Transverse colon (tissue), 4 donors: ENCODE measurements around the gene CCDC201. TPM values are rescaled to one million over a fixed set of nuclear protein-coding genes. Genes with fewer than 3 reads are reported as not detected.

Experiments
- DNase-seq: peaks from one replicate; pipeline ENCODE4 v3.0.0-alpha.2; 2019
- H3K27ac ChIP-seq, 4 donors: fragments of 200-600 bp; sonication (generic); 2 replicates each; pipeline ENCODE4 v1.5.1; 2016 to 2018; ENCODE audit warnings: inconsistent platforms in 4 of 4
- H3K27me3 ChIP-seq: fragments of 200-600 bp; sonication (generic); 2 replicates; pipeline ENCODE4 v1.5.1; 2017; ENCODE audit warnings: inconsistent platforms
- H3K36me3 ChIP-seq, 4 donors: fragments of 200-600 bp; sonication (generic); 2 replicates each; pipeline ENCODE4 v1.5.1; 2017 to 2019; ENCODE audit warnings: inconsistent platforms in 4 of 4
- H3K4me1 ChIP-seq, 4 donors: fragments of 200-600 bp; sonication (generic); 2 replicates each; pipeline ENCODE4 v1.5.1; 2017 to 2020; ENCODE audit warnings: inconsistent platforms in 4 of 4
- H3K4me3 ChIP-seq, 4 donors: fragments of 200-600 bp; sonication (generic); 1 replicate in 1 of 4; 2 replicates in 3 of 4; pipeline versions ENCODE4 v1.5.1 to v1.6.1; 2017 to 2019; ENCODE audit warnings: inconsistent platforms in 4 of 4
- H3K9me3 ChIP-seq, 2 donors: fragments of 200-600 bp; sonication (generic); 2 replicates each; pipeline ENCODE4 v1.5.1; 2017 to 2019; ENCODE audit warnings: inconsistent platforms in 2 of 2
- EP300 ChIP-seq: sonication (generic); formaldehyde crosslinking; IDR thresholded peaks from one replicate; pipeline ENCODE4 v1.6.1; 2017; ENCODE audit warnings: antibody characterized with exemption, low read depth
- POLR2A ChIP-seq: fragments of 450-650 bp; IDR thresholded peaks from one replicate; pipeline ENCODE4 v1.6.1; 2016; ENCODE audit warnings: antibody characterized with exemption, mild to moderate bottlenecking, moderate library complexity
- POLR2AphosphoS5 ChIP-seq, 3 donors: sonication (generic); formaldehyde crosslinking; IDR thresholded peaks; one replicate each; pipeline ENCODE4 v1.6.1; 2016; ENCODE audit warnings: antibody characterized with exemption in 3 of 3
- WGBS, 2 donors: methylation state at CpG; one replicate each; pipeline ENCODE4 v1.1.5; 2018; ENCODE audit warnings: low coverage in 1 of 2; 5-methylcytosine and 5-hydroxymethylcytosine counted together
- in situ Hi-C, 4 donors: fragments of 200-750 bp; cut with MboI; loops; one replicate each; pipeline versions ENCODE4 v1.15.0 to v1.15.1; 2017; ENCODE audit warnings: low sequenced_read_pairs in 3 of 4, low pct_ligation_motif_present in 1 of 4, low pct_unique_long_range_greater_than_20kb in 1 of 4
- intact Hi-C: fragments of 100-400 bp; cut with DNase I; formaldehyde crosslinking; loops from one replicate; pipeline ENCODE4 v1.15.1; 2023; ENCODE audit warnings: low total_unique reads
- total RNA-seq, 4 donors: library from RNA; depleted of rRNA; stranded (reverse); fragments of >200 nt; gene quantifications; one replicate each; pipeline ENCODE4 v1.1.0, GENCODE V29; 2016
- TF ChIP-seq, protein P1 (sequence below), 5 experiments: fragments of 200-600 bp in 3 of 5; fragments of 450-650 bp in 2 of 5; sonication (generic) in 3 of 5; IDR thresholded peaks; 1 replicate in 2 of 5; 2 replicates in 3 of 5; pipeline ENCODE4 v1.5.1; 2016 to 2017; ENCODE audit warnings: antibody characterized with exemption in 5 of 5, inconsistent platforms in 3 of 5, mild to moderate bottlenecking in 2 of 5, moderate library complexity in 1 of 5

CCDC201 gene
- total RNA-seq, 4 donors from 2014 or later, result not detected

DNA sequence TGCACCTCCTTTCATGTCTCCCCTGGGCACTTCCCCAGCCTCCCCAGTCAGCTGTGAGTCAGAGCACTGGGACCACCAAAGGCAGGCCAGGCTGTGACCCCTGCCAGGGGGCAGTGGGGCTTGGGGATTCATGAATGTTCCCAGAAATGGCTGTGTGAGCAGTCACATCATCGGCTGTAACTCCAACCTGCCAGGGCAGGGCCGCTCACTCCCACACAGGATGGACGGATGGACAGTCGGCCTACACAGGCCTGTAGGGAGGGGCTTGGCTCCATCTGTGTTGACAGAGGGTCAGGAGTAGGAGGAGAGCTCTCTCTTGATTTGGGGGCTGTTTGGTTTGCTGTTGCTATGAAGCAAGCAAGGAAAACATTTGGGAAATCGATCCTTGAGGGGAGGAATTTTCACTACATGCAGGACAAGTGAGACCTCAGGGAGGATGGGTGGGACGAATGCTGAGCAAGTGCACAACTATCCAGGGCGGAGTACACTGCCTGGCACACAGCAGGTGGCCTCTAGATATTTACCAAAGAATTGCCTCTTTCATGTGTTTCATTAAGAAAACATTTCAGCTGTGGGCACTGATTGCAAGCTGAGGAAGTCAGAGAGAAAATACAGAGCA, 12.5 kb upstream of the CCDC201 start:
- in situ Hi-C loops, result no loop called here
- no peaks in the 10 kb centered on the region for H3K9me3 ChIP-seq
- peaks cover 41% of the 10 kb centered on the region for H3K27me3 ChIP-seq
- no peaks in the 10 kb centered on the region for H3K36me3 ChIP-seq
- WGBS, 2 donors, result 60 to 65% methylated on average over 2 to 7 of the region's 7 CpGs
- no peak for TF ChIP-seq EP300
- TF ChIP-seq, protein P1, sequence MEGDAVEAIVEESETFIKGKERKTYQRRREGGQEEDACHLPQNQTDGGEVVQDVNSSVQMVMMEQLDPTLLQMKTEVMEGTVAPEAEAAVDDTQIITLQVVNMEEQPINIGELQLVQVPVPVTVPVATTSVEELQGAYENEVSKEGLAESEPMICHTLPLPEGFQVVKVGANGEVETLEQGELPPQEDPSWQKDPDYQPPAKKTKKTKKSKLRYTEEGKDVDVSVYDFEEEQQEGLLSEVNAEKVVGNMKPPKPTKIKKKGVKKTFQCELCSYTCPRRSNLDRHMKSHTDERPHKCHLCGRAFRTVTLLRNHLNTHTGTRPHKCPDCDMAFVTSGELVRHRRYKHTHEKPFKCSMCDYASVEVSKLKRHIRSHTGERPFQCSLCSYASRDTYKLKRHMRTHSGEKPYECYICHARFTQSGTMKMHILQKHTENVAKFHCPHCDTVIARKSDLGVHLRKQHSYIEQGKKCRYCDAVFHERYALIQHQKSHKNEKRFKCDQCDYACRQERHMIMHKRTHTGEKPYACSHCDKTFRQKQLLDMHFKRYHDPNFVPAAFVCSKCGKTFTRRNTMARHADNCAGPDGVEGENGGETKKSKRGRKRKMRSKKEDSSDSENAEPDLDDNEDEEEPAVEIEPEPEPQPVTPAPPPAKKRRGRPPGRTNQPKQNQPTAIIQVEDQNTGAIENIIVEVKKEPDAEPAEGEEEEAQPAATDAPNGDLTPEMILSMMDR (IDR thresholded peaks at IDR 0.05), result no peak
- no peak for TF ChIP-seq POLR2AphosphoS5 (IDR thresholded peaks at IDR 0.05)
- TF ChIP-seq POLR2A, result no peak
- intact Hi-C loops, result no loop called here
- peaks cover 0 to 11% (median 9%) of the 10 kb centered on the region in 4 donors for H3K4me1 ChIP-seq
- no peak overlapping the region for H3K27ac ChIP-seq
- no peak for DNase-seq
- H3K4me3 ChIP-seq, result no peak overlapping the region

DNA sequence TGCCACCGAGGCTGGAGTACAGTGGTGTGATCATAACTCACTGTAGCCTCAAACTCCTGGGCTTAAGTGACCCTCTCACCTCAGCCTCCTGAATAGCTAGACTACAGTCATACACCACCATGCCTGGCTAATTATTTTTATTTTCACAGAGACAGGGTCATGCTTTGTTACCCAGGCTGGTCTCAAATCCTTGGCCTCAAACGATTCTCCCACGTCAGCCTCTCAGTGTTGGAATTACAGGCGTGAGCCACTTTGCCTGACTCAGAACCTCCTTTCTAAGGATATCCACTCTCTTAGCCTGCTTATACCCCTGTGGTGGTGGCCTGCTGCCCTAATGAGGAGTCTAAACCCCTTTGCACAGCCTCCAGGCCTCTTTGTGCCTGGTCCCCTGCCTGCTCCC, 11.3 kb upstream of the CCDC201 start:
- Histone ChIP-seq H3K27me3 (peaks cover 29% of the 10 kb centered on the region), H3K27ac (no peak overlapping the region), H3K4me1 (peaks cover 0 to 11% (median 9%) of the 10 kb centered on the region in 4 donors), H3K4me3 (no peak overlapping the region), H3K9me3 (no peaks in the 10 kb centered on the region), H3K36me3 (no peaks in the 10 kb centered on the region)
- TF ChIP-seq, protein P1 (IDR thresholded peaks at IDR 0.05), result no peak
- TF ChIP-seq EP300 (no peak), POLR2AphosphoS5 (IDR thresholded peaks at IDR 0.05) (no peak), POLR2A (no peak)
- 87 to 100% methylated on average over 1 to 4 of the region's 4 CpGs for WGBS, 2 donors
- DNase-seq, result no peak
- intact Hi-C loops, result no loop called here
- in situ Hi-C loops, result no loop called here

DNA sequence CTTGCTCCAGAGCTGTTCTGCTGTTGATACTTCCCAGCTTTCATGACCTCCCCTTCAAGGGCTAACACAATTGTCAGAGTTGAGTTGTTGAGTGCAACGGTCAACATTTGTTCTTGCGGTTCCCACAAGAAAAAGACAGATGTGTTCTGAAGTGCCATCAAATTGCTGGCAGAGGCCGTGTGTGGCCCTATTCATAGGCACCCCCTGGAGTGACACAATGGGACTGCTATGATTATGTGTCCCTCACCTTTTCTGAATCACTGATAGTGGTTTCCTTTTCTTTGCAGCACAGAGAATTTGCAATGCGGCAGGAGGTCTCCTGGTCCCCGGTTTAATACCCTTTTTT, 9.6 kb upstream of the CCDC201 start:
- in situ Hi-C loops, result no loop called here
- no peak for DNase-seq
- no peaks in the 10 kb centered on the region for H3K9me3 ChIP-seq
- no peaks in the 10 kb centered on the region for H3K36me3 ChIP-seq
- WGBS, 2 donors, result 80 to 84% methylated on average over 3 to 5 of the region's 5 CpGs
- peaks cover 12% of the 10 kb centered on the region for H3K27me3 ChIP-seq
- no peak for TF ChIP-seq EP300
- no peak for TF ChIP-seq POLR2A
- no peak for TF ChIP-seq POLR2AphosphoS5 (IDR thresholded peaks at IDR 0.05)
- TF ChIP-seq, protein P1 (IDR thresholded peaks at IDR 0.05), result no peak
- no peaks in the 10 kb centered on the region for H3K4me1 ChIP-seq
- H3K27ac ChIP-seq, result no peak overlapping the region
- H3K4me3 ChIP-seq, result no peak overlapping the region
- intact Hi-C loops, result no loop called here

DNA sequence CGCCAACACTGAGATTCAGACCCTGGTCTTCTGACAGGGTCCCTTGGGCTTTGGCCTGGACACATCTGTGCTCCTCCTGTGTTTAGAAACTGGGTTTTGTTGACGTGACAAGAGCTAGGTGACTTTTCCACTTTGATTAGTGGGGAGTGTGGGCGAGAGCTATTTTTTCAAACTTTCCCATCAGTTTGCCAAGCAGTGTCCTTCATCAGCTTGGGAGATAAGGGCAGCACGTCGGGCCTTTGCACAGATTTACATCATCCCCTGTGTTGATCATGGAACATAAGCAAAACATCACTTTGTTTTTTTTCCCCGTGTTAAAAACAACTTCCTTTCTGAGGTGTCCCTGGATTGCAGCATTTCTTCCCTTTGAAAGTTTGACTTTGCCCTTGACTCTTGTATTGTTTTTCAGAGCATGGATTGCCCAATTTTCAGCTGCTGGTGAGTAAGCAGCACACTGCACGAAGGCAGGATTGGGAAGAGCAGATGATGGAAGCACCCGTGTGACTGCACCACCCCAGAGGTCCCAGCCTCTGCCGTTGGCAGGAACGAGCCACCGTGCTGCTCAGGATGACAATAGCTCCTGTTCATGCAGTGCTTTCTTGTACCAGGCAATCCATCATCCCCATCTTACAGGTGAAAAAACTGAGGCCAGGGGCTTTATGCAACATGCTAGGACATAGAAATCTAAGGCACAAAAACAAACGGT, 9.0 kb upstream of the CCDC201 start:
- H3K27me3 ChIP-seq, result peaks cover 7% of the 10 kb centered on the region
- TF ChIP-seq EP300 (no peak), POLR2AphosphoS5 (IDR thresholded peaks at IDR 0.05) (no peak), POLR2A (no peak)
- TF ChIP-seq, protein P1 (IDR thresholded peaks at IDR 0.05), result no peak
- H3K27ac ChIP-seq, result no peak overlapping the region
- no peak overlapping the region for H3K4me3 ChIP-seq
- WGBS, 2 donors, result 53 to 67% methylated on average over 11 to 12 of the region's 12 CpGs
- DNase-seq, result no peak
- intact Hi-C loops (no loop called here), in situ Hi-C loops (no loop called here)
- H3K4me1 ChIP-seq, result no peaks in the 10 kb centered on the region
- H3K36me3 ChIP-seq, result no peaks in the 10 kb centered on the region
- H3K9me3 ChIP-seq, result no peaks in the 10 kb centered on the region
